Measurements from ENCODE around the gene APOL6.

DNA sequence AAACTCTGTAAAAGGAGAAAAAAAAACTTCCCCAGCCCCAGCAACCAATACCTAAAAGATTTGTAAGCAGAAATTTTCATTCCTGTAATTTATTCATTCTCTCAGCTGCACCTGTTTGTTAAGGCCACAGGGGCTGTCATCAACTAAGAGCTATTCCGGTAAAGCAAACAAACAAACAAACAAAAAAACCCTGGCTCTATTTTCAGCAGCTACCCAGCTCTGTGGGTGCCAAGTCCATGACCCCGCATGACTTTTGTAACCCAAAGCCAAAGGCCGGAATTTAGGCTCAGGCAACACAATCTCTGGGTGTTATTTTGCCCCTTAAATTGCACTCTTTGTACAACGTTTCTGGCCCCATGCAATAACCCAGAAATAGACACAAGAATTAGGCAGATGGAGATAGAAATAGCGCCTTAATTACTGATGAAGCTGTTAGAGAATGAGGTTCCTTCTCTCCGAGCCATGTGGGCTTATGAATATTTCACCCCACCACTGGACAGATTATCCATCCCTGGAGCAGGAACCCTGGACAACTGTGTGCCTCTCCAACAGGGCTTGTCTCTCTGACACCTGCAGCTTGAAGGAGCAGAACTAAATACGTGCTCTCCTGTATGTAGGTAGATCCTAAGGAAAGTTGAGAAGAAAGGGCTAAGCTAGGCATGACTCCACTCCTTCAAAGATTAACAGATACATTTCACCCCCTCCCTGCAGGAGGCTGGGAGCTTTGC is 29.4 kb downstream of the APOL6 start:
- TF ChIP-seq, protein P1, sequence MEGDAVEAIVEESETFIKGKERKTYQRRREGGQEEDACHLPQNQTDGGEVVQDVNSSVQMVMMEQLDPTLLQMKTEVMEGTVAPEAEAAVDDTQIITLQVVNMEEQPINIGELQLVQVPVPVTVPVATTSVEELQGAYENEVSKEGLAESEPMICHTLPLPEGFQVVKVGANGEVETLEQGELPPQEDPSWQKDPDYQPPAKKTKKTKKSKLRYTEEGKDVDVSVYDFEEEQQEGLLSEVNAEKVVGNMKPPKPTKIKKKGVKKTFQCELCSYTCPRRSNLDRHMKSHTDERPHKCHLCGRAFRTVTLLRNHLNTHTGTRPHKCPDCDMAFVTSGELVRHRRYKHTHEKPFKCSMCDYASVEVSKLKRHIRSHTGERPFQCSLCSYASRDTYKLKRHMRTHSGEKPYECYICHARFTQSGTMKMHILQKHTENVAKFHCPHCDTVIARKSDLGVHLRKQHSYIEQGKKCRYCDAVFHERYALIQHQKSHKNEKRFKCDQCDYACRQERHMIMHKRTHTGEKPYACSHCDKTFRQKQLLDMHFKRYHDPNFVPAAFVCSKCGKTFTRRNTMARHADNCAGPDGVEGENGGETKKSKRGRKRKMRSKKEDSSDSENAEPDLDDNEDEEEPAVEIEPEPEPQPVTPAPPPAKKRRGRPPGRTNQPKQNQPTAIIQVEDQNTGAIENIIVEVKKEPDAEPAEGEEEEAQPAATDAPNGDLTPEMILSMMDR (IDR thresholded peaks at IDR 0.05; ENCODE audit: extremely low read depth in 1 of 2, insufficient read depth in 1 of 2, low read depth in 1 of 2, low read length in 2 of 2) = no peak
- TF ChIP-seq JUN (IDR thresholded peaks at IDR 0.05; ENCODE audit: borderline replicate concordance, insufficient read depth, insufficient read length, low read depth) (no peak), POLR2A (IDR thresholded peaks at IDR 0.05; ENCODE audit: low read depth, low read length) (no peak), EZH2 (IDR thresholded peaks at IDR 0.05; ENCODE audit: borderline replicate concordance, low read depth, low read length, severe bottlenecking) (no peak), POLR2AphosphoS5 (IDR thresholded peaks at IDR 0.05; ENCODE audit: insufficient read depth, low read depth, low read length) (no peak), GATA2 (IDR thresholded peaks at IDR 0.05; ENCODE audit: insufficient read depth, insufficient read length, low read depth, low read length) (no peak), MYC (IDR thresholded peaks at IDR 0.05; ENCODE audit: low read depth, low read length) (no peak), FOS (IDR thresholded peaks at IDR 0.05; ENCODE audit: borderline replicate concordance, insufficient read depth, low read length) (no peak)
- TF ChIP-seq, protein P2, sequence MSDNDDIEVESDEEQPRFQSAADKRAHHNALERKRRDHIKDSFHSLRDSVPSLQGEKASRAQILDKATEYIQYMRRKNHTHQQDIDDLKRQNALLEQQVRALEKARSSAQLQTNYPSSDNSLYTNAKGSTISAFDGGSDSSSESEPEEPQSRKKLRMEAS (IDR thresholded peaks at IDR 0.05; ENCODE audit: insufficient read depth, insufficient read length) = no peak
